Endodermal cell (in vitro differentiated cells): ENCODE results near the gene CDK7. TPM values are rescaled to one million over a fixed set of nuclear protein-coding genes. Genes with fewer than 3 reads are reported as not detected.
"Not testable (repeated sequence)": the region's sequence is repeated elsewhere in the genome, so short reads cannot be mapped to it uniquely, and the experiment has no call there.

Experiments used
- DNase-seq: peaks from one replicate; pipeline ENCODE4 v3.0.0-alpha.2; 2017
- H3K27ac ChIP-seq: 2 replicates; pipeline ENCODE4 v1.5.1; 2013; ENCODE audit warnings: mild to moderate bottlenecking, low read depth, low read length, moderate library complexity
- H3K27me3 ChIP-seq: 2 replicates; pipeline ENCODE4 v1.6.1; 2013; ENCODE audit warnings: mild to moderate bottlenecking, low read length, moderate library complexity; ENCODE audit not compliant: insufficient read depth, control insufficient read depth, poor library complexity, severe bottlenecking
- H3K36me3 ChIP-seq: 2 replicates; pipeline ENCODE4 v1.7.0; 2013; ENCODE audit warnings: mild to moderate bottlenecking, low read length, moderate library complexity; ENCODE audit not compliant: control insufficient read depth, insufficient read depth
- H3K4me1 ChIP-seq: one replicate; pipeline ENCODE4 v1.7.0; 2013; ENCODE audit warnings: low read length; ENCODE audit not compliant: control insufficient read depth, insufficient read depth
- H3K4me3 ChIP-seq: 2 replicates; pipeline ENCODE4 v1.5.1; 2013; ENCODE audit warnings: mild to moderate bottlenecking, low read length, moderate library complexity
- H3K9ac ChIP-seq: 2 replicates; pipeline ENCODE4 v1.6.1; 2013; ENCODE audit warnings: mild to moderate bottlenecking, low read length, moderate library complexity; ENCODE audit not compliant: poor library complexity, severe bottlenecking; ENCODE audit errors: extremely low read depth
- H3K9me3 ChIP-seq: 2 replicates; pipeline ENCODE4 v1.6.1; 2013; ENCODE audit warnings: mild to moderate bottlenecking, low read length, moderate library complexity; ENCODE audit not compliant: control insufficient read depth
- H3K27ac Mint-ChIP-seq: 2 replicates; pipeline ENCODE4 v1.8.0; 2020; ENCODE audit warnings: mixed read lengths
- H3K27me3 Mint-ChIP-seq: 2 replicates; pipeline ENCODE4 v1.8.0; 2021; ENCODE audit warnings: mild to moderate bottlenecking, mixed read lengths; ENCODE audit not compliant: insufficient read depth
- H3K36me3 Mint-ChIP-seq: 2 replicates; pipeline ENCODE4 v1.8.0; 2020; ENCODE audit warnings: low read depth, mixed read lengths
- H3K4me1 Mint-ChIP-seq: 2 replicates; pipeline ENCODE4 v1.8.0; 2020; ENCODE audit warnings: mixed read lengths
- H3K4me3 Mint-ChIP-seq: 2 replicates; pipeline ENCODE4 v1.8.0; 2020; ENCODE audit warnings: mild to moderate bottlenecking, moderate library complexity, mixed read lengths
- H3K9me3 Mint-ChIP-seq: 2 replicates; pipeline ENCODE4 v1.8.0; 2020; ENCODE audit warnings: mild to moderate bottlenecking, mixed read lengths
- WGBS, 2 experiments: methylation state at CpG; one replicate each; pipeline versions ENCODE4 v1.1.5 to v1.1.7; 2013; ENCODE audit warnings: missing lambda C conversion rate in 2 of 2, mixed read lengths in 1 of 2; ENCODE audit not compliant: insufficient coverage in 1 of 2, insufficient read length in 1 of 2; 5-methylcytosine and 5-hydroxymethylcytosine counted together
- total RNA-seq, 2 donors: library from RNA; stranded (reverse); fragmentation: NEBNext Ultra II Directional in 1 of 2; extraction: Animal tissue kit (Norgen Biotek cat#: 25700) in 1 of 2; gene quantifications; 2 replicates in 1 of 2; 3 replicates in 1 of 2; pipeline ENCODE4 v1.2.1, GENCODE V29; 2021
- TF ChIP-seq, protein P1 (sequence below): fragments of 200-600 bp; sonication (generic); conservative IDR thresholded peaks from 2 replicates; pipeline ENCODE4 v1.5.0; 2021; ENCODE audit warnings: antibody characterized with exemption, mild to moderate bottlenecking

CDK7 gene
- total RNA-seq, 2 donors from 2014 or later: 49.7 to 52.0 TPM

DNA sequence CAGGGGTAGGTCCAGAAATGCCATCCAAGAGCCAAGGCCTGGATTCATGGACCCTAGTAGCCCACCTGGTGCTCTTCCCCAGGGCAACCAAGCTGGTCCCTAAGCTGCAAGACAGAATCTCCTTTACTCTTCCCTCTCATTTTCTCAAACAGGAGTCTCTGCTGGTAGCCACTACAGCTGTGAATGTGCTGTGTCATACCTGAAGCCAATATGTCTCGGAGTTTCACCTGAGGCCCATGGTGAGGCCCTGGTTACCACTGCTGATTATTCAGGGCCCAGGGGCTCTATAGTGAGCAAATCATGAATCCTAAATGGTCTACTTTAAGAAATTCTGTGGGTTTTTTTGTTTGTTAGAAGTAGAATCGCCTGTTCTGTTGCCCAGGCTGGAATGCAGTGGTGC lies 15.9 kb downstream of the CDK7 start:
- H3K9me3 Mint-ChIP-seq: no peaks in the 10 kb centered on the region
- H3K4me1 Mint-ChIP-seq: no peaks in the 10 kb centered on the region
- H3K36me3 ChIP-seq: peaks cover 48% of the 10 kb centered on the region
- no peaks in the 10 kb centered on the region for H3K9me3 ChIP-seq
- no peak overlapping the region for H3K27ac ChIP-seq
- H3K9ac ChIP-seq: no peak overlapping the region
- no peaks in the 10 kb centered on the region for H3K27me3 Mint-ChIP-seq
- no peak overlapping the region for H3K4me3 ChIP-seq
- DNase-seq: no peak
- TF ChIP-seq, protein P1, sequence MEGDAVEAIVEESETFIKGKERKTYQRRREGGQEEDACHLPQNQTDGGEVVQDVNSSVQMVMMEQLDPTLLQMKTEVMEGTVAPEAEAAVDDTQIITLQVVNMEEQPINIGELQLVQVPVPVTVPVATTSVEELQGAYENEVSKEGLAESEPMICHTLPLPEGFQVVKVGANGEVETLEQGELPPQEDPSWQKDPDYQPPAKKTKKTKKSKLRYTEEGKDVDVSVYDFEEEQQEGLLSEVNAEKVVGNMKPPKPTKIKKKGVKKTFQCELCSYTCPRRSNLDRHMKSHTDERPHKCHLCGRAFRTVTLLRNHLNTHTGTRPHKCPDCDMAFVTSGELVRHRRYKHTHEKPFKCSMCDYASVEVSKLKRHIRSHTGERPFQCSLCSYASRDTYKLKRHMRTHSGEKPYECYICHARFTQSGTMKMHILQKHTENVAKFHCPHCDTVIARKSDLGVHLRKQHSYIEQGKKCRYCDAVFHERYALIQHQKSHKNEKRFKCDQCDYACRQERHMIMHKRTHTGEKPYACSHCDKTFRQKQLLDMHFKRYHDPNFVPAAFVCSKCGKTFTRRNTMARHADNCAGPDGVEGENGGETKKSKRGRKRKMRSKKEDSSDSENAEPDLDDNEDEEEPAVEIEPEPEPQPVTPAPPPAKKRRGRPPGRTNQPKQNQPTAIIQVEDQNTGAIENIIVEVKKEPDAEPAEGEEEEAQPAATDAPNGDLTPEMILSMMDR: no peak
- peak overlapping the region; percentile 87 for H3K27ac Mint-ChIP-seq
- H3K4me3 Mint-ChIP-seq: no peak overlapping the region
- no peaks in the 10 kb centered on the region for H3K27me3 ChIP-seq
- peaks cover 40% of the 10 kb centered on the region for H3K36me3 Mint-ChIP-seq
- 85 to 92% methylated on average over 2 of the region's 2 CpGs for WGBS, 2 experiments
- H3K4me1 ChIP-seq: no peaks in the 10 kb centered on the region

DNA sequence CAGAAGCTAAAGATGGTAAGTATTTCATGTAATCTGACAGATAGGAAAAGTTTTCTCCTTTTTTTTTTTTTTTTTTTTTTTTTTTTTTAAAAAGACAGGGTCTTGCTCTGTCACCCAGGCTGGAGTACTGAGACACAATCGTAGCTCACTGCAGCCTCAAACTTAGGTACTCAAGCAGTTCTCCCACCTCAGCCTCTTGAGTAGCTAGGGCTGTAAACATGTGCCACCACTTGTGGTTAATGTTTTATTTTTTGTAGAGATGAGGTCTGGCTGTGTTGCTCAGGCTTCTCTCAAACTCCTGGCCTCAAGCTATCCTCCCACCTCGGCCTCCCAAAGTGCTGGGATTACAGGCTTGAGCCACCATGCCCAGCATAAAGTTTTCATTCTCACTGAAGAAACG lies 17.8 kb downstream of the CDK7 start:
- WGBS, 2 experiments: 99 to 100% methylated on average over 1 to 3 of the region's 3 CpGs
- H3K36me3 ChIP-seq: peaks cover 58% of the 10 kb centered on the region
- Mint-ChIP-seq H3K27me3 (no peaks in the 10 kb centered on the region), H3K4me1 (no peaks in the 10 kb centered on the region), H3K36me3 (peaks cover 34% of the 10 kb centered on the region), H3K4me3 (no peak overlapping the region), H3K9me3 (no peaks in the 10 kb centered on the region), H3K27ac (no peak overlapping the region)
- no peaks in the 10 kb centered on the region for H3K4me1 ChIP-seq
- H3K27me3 ChIP-seq: no peaks in the 10 kb centered on the region
- no peak overlapping the region for H3K27ac ChIP-seq
- TF ChIP-seq, protein P1: no peak
- H3K4me3 ChIP-seq: no peak overlapping the region
- H3K9me3 ChIP-seq: no peaks in the 10 kb centered on the region
- DNase-seq: no peak
- H3K9ac ChIP-seq: no peak overlapping the region

DNA sequence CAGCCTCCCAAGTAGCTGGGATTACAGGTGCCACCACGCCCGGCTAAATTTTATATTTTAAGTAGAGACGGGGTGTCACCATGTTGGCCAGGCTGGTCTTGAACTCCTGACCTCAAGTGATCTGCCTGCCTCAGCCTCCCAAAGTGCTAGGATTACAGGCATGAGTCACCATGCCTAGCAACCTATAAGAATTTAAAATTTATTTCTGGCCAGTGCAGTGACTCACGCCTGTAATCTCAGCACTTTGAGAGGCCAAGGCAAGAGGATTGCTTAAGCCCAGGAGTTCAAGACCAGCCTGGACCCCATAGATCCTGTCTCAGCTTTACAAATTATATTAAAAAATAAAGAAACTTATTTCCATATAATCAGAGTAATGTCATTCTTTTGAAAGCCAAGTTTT lies 21.3 kb downstream of the CDK7 start:
- not testable (repeated sequence) for H3K27ac Mint-ChIP-seq, H3K9me3 ChIP-seq, H3K4me3 ChIP-seq, H3K4me3 Mint-ChIP-seq, H3K4me1 Mint-ChIP-seq, H3K27ac ChIP-seq, H3K9ac ChIP-seq, H3K4me1 ChIP-seq, H3K9me3 Mint-ChIP-seq, H3K27me3 Mint-ChIP-seq, H3K27me3 ChIP-seq, DNase-seq
- 96 to 100% methylated on average over 4 of the region's 4 CpGs for whole genome bisulfite sequencing, 2 experiments
- H3K36me3 ChIP-seq: peaks cover 79% of the 10 kb centered on the region
- H3K36me3 Mint-ChIP-seq: peaks cover 50% of the 10 kb centered on the region

DNA sequence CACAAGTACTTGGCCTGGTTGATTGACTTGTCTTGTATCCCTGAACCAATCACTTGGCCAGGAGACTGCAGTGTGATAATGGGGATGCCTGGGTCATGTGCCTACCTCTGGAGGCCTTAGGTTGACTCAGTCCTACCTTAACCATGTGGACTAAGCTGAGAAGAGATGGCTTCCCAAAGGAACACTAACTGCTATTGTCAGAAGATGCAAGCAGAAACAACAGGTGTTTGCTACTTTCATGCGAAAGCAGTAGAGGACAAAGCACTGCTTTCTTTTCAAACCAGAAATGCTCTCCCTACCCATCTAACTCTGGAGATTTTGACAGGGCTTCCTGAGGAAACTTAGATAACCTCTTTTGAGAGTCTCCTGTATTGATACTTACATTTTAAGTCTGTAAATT lies 22.9 kb downstream of the CDK7 start:
- WGBS, 2 experiments: 84 to 100% methylated on average over 1 of the region's 1 CpG
- no peak overlapping the region for H3K4me3 ChIP-seq
- no peaks in the 10 kb centered on the region for H3K27me3 Mint-ChIP-seq
- no peak overlapping the region for H3K9ac ChIP-seq
- no peak overlapping the region for H3K4me3 Mint-ChIP-seq
- DNase-seq: no peak
- peaks cover 56% of the 10 kb centered on the region for H3K36me3 Mint-ChIP-seq
- H3K4me1 ChIP-seq: no peaks in the 10 kb centered on the region
- H3K9me3 Mint-ChIP-seq: no peaks in the 10 kb centered on the region
- H3K27me3 ChIP-seq: no peaks in the 10 kb centered on the region
- H3K27ac ChIP-seq: no peak overlapping the region
- H3K9me3 ChIP-seq: no peaks in the 10 kb centered on the region
- peaks cover 86% of the 10 kb centered on the region for H3K36me3 ChIP-seq
- no peaks in the 10 kb centered on the region for H3K4me1 Mint-ChIP-seq
- TF ChIP-seq, protein P1: no peak
- no peak overlapping the region for H3K27ac Mint-ChIP-seq
